Left renal pelvis (tissue), 4 donors: ENCODE measurements around the gene RTCB. TPM values are rescaled to one million over a fixed set of nuclear protein-coding genes. Genes with fewer than 3 reads are reported as not detected.

ENCODE experiments used
- DNase-seq, 4 donors: peaks; one replicate each; pipeline ENCODE4 v3.0.0-alpha.2; 2013; ENCODE audit warnings: low read depth in 4 of 4, low spot score in 3 of 4
- polyA plus RNA-seq, 4 donors: library from polyadenylated mRNA; unstranded; fragments of 120-200 nt; gene quantifications; one replicate each; pipeline ENCODE4 v1.2.1, GENCODE V29; 2013; ENCODE audit not compliant: insufficient read length in 4 of 4

Gene RTCB
- polyA plus RNA-seq, 4 donors = 77.9 to 106 (median 102) TPM

GRCh38 chr22:32341122-32341740 lies 70.8 kb downstream of the RTCB start:
- peak in 1 of 4 donors; percentile 25 for DNase-seq

- no peak for DNase-seq
Observed at GRCh38 chr22:32340411-32340810, 71.6 kb downstream of the RTCB start.

- no peak for DNase-seq
Observed at GRCh38 chr22:32339190-32340012, 72.6 kb downstream of the RTCB start.

GRCh38 chr22:32338757-32339156 lies 73.3 kb downstream of the RTCB start:
- DNase-seq = no peak

Other genes starting within 250 kb of the RTCB start
- gene RFPL2, start 207.2 kb downstream of the RTCB start, polyA plus RNA-seq = under 1 TPM in 3 of 4 donors, not detected in 1; 0.20 to 0.67 (median 0.39) TPM
- gene SLC5A4, start 156.9 kb downstream of the RTCB start, polyA plus RNA-seq = 1 to 10 TPM in 1 of 4 donors, under 1 TPM in 3; 0.72 to 2.5 (median 0.85) TPM
- not detected for gene RFPL3, start 54.4 kb downstream of the RTCB start, polyA plus RNA-seq
- not detected for gene BPIFC, start 52.2 kb upstream of the RTCB start, polyA plus RNA-seq
- 100 to 1,000 TPM; 115 to 123 (median 118) TPM for gene FBXO7, start 62.6 kb upstream of the RTCB start, polyA plus RNA-seq